ENCODE measurements around the gene SCAPER. TPM values are rescaled to one million over a fixed set of nuclear protein-coding genes. Genes with fewer than 3 reads are reported as not detected.

The SCAPER gene
- total RNA-seq, 1 donor from 2014 or later: 58.0 TPM

DNA sequence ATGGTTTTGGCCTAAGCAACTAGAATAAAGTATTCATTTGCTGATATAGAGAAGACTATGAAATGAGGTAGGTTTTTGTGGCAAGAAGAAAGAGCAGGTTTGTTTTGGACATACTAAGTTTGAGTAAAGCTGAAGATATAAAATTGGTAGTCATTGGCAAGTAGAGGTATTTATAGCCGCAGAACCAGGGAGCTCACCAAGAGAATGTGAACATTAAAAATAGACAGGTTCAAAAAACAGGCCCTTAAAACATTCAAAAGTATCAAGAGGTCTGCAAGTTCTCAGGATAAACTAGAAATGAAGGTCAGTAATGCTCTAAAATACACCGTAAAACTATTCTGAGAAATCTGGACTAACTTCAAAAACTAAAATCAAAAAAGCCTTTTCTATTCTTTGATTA, 240.7 kb downstream of the SCAPER start:
- H3K9me3 Mint-ChIP-seq (ENCODE audit: unreplicated experiment): no peaks in the 10 kb centered on the region
- no peaks in the 10 kb centered on the region for H3K27me3 Mint-ChIP-seq (ENCODE audit: unreplicated experiment)
- H3K36me3 Mint-ChIP-seq (ENCODE audit: unreplicated experiment): no peaks in the 10 kb centered on the region
- TF ChIP-seq, protein P1, sequence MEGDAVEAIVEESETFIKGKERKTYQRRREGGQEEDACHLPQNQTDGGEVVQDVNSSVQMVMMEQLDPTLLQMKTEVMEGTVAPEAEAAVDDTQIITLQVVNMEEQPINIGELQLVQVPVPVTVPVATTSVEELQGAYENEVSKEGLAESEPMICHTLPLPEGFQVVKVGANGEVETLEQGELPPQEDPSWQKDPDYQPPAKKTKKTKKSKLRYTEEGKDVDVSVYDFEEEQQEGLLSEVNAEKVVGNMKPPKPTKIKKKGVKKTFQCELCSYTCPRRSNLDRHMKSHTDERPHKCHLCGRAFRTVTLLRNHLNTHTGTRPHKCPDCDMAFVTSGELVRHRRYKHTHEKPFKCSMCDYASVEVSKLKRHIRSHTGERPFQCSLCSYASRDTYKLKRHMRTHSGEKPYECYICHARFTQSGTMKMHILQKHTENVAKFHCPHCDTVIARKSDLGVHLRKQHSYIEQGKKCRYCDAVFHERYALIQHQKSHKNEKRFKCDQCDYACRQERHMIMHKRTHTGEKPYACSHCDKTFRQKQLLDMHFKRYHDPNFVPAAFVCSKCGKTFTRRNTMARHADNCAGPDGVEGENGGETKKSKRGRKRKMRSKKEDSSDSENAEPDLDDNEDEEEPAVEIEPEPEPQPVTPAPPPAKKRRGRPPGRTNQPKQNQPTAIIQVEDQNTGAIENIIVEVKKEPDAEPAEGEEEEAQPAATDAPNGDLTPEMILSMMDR (IDR thresholded peaks at IDR 0.05; ENCODE audit: partially characterized antibody, unreplicated experiment): no peak
- peaks cover 3% of the 10 kb centered on the region for H3K4me1 Mint-ChIP-seq (ENCODE audit: low read depth, unreplicated experiment)
- no peak overlapping the region for H3K4me3 Mint-ChIP-seq (ENCODE audit: unreplicated experiment)
- no peak overlapping the region for H3K27ac Mint-ChIP-seq (ENCODE audit: unreplicated experiment)
- DNase-seq: no peak

DNA sequence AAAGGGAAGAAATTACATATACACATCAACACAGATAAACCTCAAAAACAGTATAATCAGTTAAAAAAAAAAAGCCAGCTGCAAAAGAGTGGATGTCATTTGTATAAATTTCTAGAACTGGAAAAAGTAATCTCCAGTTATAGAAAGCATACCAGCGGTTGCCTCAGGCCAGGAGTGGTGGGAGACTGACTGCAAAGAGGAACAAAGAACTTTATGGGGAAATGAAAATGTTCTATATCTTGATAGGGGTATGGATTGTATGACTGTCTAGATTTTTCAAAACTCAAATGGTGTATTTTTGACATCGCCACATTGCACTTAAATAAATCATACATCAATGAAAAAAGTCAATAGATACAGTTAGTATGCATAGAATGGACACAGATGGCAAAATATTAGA, 241.6 kb downstream of the SCAPER start:
- H3K36me3 Mint-ChIP-seq (ENCODE audit: unreplicated experiment): no peaks in the 10 kb centered on the region
- TF ChIP-seq, protein P1 (IDR thresholded peaks at IDR 0.05; ENCODE audit: partially characterized antibody, unreplicated experiment): no peak
- H3K27ac Mint-ChIP-seq (ENCODE audit: unreplicated experiment): no peak overlapping the region

DNA sequence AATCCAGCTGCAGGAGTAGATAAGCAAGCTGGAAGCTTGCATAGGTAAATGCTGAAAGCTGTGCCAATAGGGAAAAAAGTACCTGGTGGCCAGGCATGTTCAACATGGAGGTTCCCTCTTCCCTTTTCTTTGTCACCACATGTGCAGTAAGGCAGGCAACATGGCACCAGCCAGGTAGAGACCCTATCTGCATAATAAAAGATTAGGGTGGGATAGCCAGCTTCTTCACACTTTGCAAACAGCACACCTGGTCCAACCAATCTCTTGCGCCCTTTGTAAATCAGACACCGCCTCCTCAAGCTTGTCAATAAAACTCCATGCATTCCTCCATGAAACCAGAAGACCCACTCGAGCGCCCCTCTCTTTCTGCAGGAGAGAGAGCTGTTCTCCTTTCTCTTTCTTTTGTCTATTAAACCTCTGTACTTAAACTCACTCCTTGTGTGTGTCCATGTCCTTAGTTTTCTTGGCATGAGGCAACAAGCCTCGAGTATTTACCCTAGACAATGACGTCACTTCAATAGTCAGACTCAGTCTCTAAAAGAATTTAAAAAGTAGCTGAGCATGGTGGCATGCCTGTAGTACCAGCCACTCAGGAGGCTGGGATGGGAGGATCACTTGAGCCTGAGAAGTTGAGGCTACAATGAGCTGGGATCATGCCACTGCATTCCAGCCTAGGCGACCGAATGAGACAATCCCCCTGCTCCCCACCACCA, 256.3 kb downstream of the SCAPER start:
- TF ChIP-seq, protein P1 (IDR thresholded peaks at IDR 0.05; ENCODE audit: partially characterized antibody, unreplicated experiment): no peak
- DNase-seq: no peak
- Mint-ChIP-seq H3K9me3 (ENCODE audit: unreplicated experiment) (no peaks in the 10 kb centered on the region), H3K27me3 (ENCODE audit: unreplicated experiment) (peaks cover 1% of the 10 kb centered on the region), H3K36me3 (ENCODE audit: unreplicated experiment) (peaks cover 5% of the 10 kb centered on the region), H3K4me1 (ENCODE audit: low read depth, unreplicated experiment) (no peaks in the 10 kb centered on the region), H3K4me3 (ENCODE audit: unreplicated experiment) (no peak overlapping the region), H3K27ac (ENCODE audit: unreplicated experiment) (no peak overlapping the region)

More for the DNA sequence above, 241.6 kb downstream of the SCAPER start:
- H3K4me3 Mint-ChIP-seq (ENCODE audit: unreplicated experiment): no peak overlapping the region
- H3K9me3 Mint-ChIP-seq (ENCODE audit: unreplicated experiment): no peaks in the 10 kb centered on the region
- DNase-seq: no peak
- peaks cover 3% of the 10 kb centered on the region for H3K4me1 Mint-ChIP-seq (ENCODE audit: low read depth, unreplicated experiment)
- H3K27me3 Mint-ChIP-seq (ENCODE audit: unreplicated experiment): no peaks in the 10 kb centered on the region

DNA sequence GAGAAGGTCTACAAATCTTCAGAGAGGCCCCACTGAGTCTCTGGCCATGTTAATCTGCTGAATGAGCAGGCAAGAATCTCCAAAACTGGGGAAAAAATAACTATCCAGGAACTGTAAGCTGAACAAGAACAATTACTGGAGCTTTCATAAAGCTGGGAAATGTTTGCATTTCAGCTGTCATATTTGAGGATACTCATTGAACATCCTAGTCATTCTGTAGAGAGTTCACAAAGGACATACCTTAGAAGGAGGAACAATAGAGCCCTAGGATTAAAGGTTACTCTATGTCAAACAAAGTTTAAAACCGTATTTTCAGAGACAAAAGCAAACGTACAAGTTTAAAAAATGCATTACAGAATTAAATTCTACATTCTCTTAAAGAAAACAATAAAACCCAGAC, 257.5 kb downstream of the SCAPER start:
- TF ChIP-seq, protein P1 (IDR thresholded peaks at IDR 0.05; ENCODE audit: partially characterized antibody, unreplicated experiment): no peak
- Mint-ChIP-seq H3K9me3 (ENCODE audit: unreplicated experiment) (no peaks in the 10 kb centered on the region), H3K4me1 (ENCODE audit: low read depth, unreplicated experiment) (no peaks in the 10 kb centered on the region), H3K27ac (ENCODE audit: unreplicated experiment) (no peak overlapping the region), H3K4me3 (ENCODE audit: unreplicated experiment) (no peak overlapping the region), H3K27me3 (ENCODE audit: unreplicated experiment) (peaks cover 1% of the 10 kb centered on the region), H3K36me3 (ENCODE audit: unreplicated experiment) (peaks cover 5% of the 10 kb centered on the region)
- DNase-seq: no peak

DNA sequence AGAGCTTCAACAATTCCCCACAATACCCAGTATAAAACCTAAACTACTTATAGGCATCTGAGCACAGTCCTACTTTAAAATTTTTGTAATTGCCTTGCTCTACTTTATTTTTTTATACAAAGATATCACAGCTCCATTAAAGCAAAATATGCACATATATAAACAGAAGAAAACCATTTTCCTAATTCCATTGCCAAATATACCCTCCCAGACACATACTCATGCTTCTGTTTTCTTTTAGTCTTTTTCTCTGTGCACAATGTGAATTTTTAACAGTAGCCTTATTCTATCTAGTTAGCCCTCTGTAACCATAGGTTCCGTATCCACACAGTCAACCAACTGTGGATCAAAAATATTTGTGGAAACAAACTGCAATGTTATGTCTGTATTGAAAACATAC, 260.5 kb downstream of the SCAPER start:
- Mint-ChIP-seq H3K9me3 (ENCODE audit: unreplicated experiment) (no peaks in the 10 kb centered on the region), H3K27ac (ENCODE audit: unreplicated experiment) (no peak overlapping the region), H3K4me1 (ENCODE audit: low read depth, unreplicated experiment) (no peaks in the 10 kb centered on the region), H3K4me3 (ENCODE audit: unreplicated experiment) (no peak overlapping the region), H3K36me3 (ENCODE audit: unreplicated experiment) (peaks cover 5% of the 10 kb centered on the region), H3K27me3 (ENCODE audit: unreplicated experiment) (peaks cover 1% of the 10 kb centered on the region)
- TF ChIP-seq, protein P1 (IDR thresholded peaks at IDR 0.05; ENCODE audit: partially characterized antibody, unreplicated experiment): no peak
- DNase-seq: no peak
